Endometrial microvascular endothelial cells (primary cell): Measurements from ENCODE around the gene LRBA. TPM values are rescaled to one million over a fixed set of nuclear protein-coding genes. Genes with fewer than 3 reads are reported as not detected.
"Not testable (repeated sequence)": the region's sequence is repeated elsewhere in the genome, so short reads cannot be mapped to it uniquely, and the experiment has no call there.

Source experiments
- in situ Hi-C: cut with HindIII; loops from 2 replicates; pipeline ENCODE4 v1.10.0; 2017; ENCODE audit warnings: low sequenced_read_pairs, low pct_unique_long_range_greater_than_20kb; ENCODE audit errors: inconsistent ontology term
- total RNA-seq: library from RNA; depleted of rRNA; stranded (reverse); fragments of >200 nt; gene quantifications from one replicate; pipeline ENCODE4 v1.2.3, GENCODE V29; 2015; ENCODE audit errors: inconsistent ontology term

Gene LRBA
- total RNA-seq, 1 donor from 2014 or later, result 38.9 TPM

DNA sequence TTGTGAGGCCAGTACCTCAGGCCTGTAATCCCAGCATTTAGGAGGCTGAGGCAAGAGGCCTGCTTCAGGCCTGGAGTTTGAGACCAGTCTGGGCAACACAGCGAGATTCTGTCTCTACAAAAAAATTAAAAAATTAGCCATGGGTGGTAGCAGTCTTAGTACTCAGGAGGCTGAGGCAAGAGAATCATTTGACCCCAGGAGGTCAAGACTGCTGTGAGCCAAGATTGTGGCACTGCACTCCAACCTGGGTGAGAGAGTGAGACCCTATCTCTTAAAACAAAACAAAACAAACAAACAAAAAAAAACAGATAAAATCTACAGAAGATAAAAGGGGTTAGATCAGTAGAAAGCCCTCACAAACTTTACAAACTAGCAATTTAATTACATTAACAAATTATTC, 352.4 kb downstream of the LRBA start:
- in situ Hi-C loops, result no loop called here

DNA sequence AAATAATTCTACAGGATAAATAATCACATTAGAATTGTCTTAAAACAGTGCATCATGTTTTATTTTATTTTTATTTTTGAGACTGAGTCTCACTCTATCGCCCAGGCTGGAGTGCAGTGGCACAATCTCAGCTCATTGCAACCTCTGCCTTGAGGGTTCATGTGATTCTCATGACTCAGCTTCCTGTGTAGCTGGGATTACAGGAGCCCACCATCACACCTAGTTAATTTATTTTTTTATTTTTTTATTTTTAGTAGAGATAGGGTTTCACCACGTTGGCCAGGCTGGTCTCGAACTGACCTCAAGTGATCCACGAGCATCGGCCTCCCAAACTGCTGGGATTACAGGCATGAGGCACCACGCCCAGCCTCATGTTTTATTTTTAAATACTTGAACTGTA, 353.5 kb downstream of the LRBA start:
- in situ Hi-C loops, result not testable (repeated sequence)

DNA sequence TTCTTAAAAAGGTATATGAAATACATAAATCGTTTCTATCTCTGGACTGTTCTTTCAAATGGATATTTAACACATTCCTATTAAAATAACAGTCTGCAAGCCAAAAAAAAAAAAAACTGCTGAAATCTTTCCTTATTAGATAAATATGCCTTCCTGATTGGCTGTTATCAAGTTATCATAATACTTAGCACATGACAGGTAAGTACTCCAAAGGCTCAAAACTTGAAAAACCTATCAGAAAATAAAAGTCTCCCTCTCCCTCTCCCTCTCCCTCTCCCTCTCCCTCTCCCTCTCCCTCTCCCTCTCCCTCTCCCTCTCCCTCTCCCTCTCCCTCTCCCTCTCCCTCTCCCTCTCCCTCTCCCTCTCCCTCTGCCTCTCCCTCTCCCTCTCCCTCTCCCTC, 356.8 kb downstream of the LRBA start:
- in situ Hi-C loops, result not testable (repeated sequence)

DNA sequence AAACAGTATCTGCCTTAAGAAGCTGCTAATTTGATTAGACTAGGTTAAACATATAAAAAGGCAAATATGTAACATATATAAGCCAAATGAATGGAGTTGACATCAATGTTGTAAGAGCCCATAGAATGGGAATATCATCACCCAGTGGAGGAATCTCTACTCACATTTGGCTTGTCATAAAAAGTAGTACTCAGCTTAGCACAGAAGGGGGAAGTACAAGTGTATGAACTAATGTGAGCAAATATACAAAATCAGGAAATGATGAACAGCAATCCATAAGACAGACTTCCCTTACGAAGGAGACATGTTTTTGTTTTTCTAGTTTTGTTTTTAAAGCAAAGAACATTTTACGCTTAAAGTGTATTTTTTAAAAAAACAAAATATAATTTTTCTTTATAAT, 358.2 kb downstream of the LRBA start:
- in situ Hi-C loops, result no loop called here

DNA sequence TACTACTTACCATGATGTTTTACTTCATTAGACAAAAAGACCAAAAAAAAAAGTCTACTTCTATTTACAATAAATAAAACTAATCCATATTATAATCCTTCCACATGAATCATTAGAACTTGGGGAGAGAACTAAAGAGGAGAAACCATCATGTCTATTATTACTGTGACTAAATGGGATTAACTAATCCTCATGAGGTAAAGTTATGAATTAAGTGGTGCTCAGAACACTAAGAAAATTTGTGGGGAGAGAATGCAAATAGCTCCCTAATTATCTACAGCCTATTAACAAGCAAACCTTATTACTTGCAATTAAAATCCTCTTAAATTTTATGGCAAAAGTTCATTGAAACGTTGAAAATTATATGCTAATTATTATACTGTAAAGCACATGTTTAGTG, 364.3 kb downstream of the LRBA start:
- in situ Hi-C loops, result no loop called here

DNA sequence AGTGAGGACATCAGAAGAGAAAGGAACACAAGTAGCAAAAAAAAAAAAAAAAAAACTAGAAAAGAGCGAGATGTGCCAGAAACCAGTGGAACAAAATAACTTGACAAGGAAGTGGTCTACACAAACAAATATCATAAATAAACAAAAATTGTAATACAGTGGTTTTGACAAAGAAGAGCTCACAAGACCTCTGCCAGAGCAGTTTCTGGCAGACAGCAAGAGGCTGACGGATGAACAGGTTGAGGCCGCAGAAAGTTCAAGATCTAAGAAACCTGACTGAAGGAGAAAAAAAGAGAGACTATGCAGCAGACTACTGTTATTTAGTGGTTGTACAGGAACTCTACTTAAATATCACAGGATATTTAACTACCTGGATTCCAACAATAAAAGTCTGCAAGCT, 367.0 kb downstream of the LRBA start:
- in situ Hi-C loops, result no loop called here

DNA sequence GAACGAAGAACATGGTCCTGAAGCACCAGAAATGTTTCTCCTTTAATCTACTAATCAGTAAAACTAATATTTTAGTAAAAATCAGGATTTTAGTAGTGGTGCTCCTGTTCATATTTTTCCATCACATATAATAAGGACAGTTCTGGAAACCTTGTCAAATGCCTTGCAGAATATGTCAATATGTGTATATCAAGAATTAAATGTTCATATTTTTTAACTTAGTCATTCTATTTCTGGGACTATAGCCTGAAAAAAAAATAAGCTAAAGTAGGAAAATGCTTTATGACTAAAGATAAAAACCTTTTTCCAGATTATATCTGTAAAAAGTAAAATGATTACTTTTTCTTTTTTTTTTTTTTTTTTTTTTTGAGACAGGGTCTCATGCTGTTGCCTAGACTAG, 368.1 kb downstream of the LRBA start:
- in situ Hi-C loops, result no loop called here

DNA sequence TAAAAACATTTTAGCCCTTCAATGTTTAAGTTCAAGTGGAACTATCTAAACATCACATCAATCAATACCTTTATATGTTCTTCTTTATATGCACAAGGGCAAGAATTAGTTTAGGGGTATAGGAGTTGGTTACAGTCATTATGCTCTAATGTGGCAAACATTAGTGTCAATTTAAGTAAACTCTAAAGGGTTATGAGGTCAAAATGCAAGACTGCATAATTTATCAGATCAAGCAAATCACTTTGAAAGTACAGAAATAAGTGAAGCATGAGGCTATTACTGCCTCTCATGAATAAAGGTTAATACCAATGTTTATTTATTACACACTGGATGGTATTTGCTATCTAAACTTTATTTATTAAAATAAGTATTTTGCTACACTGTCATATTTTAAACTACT, 373.5 kb downstream of the LRBA start:
- in situ Hi-C loops, result no loop called here

DNA sequence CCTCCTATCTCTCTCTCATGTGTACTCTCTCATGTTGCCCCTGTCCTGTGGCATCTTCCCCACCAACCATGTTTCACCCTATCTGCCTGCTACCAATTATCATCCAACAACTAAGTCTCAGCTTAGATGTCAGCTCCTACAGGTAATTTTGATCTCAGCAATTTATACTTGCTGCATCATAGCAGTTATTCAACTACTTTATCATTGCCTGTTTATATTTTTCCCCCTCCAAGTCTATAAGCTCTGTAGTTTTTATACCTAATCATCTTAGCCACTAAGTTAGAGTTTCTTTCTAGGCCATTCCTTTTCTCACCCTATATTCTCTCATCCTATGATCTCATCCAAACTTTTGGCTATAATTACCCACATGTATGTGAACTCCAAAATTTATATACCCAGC, 382.4 kb downstream of the LRBA start:
- in situ Hi-C loops, result no loop called here

DNA sequence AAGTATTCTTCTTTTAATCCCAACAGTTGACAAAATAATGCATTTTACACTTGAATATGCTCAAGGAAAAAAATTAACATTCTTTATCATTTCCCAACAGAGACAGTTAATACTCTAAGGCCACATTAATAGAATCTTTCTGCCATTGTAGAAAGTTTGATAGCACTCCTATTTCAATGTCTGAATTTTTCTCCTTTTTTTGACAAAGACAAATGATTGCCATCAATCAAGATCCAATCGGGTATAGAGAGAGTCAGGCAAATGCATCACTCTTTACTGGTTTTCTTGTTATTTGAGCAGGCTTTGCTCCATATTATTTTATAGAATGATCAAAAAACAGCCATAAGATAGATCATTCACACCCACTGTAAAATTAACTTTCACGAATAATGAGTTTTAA, 387.0 kb downstream of the LRBA start:
- in situ Hi-C loops, result no loop called here

DNA sequence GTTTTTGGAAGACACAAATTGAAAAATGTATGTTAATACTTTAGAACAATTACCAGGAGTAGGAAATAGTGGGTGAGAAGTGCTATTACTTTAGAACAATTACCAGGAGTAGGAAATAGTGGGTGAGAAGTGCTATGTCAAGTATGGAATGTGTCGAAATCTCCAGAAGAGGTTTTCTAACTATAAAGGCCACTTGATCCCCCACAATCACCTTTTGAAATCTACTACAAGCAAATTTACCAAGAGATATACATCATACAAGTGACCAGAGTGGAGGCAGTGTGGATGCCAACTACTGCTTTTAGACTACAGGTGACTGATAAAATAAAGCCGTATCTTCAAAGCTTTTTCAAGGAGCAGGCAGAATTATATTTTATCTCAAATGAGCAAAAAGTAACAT, 390.1 kb downstream of the LRBA start:
- in situ Hi-C loops, result no loop called here

DNA sequence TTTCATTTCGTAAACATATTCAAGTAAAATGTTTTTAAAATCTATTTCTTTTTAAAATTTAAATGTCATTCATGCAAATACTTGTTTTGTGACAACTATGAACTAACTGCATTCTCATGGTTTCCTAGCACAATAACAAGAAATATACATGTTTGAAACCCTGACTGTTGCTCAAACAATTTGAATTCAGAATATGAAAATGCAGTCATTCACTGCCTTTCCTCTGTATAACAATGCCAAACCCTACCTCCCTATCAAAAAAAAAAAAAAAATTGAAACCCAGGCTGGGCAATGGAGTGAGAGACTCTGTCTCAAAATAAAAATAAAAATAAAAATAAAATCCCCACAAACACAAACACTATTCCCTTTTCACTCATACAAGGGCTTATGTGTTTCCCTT, 391.0 kb downstream of the LRBA start:
- in situ Hi-C loops, result no loop called here

DNA sequence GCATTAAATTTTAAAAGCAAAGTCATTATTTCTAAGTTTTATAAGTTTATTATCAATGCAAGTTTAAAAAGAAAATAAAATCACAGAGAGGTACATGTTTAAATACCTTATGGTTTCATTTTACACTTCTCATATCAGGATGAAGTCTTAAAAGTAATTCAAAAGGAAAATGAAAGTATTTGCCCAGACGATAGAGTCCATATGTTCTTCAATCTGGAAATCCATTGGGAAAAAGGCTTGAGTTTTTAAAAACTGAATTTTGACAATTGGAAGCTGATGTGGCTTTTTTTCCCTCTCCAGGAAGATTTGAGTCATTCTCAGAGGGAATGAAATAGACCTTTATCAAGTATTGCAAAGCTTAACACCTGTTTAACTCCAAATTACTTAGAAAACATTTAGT, 396.0 kb downstream of the LRBA start:
- in situ Hi-C loops, result no loop called here

DNA sequence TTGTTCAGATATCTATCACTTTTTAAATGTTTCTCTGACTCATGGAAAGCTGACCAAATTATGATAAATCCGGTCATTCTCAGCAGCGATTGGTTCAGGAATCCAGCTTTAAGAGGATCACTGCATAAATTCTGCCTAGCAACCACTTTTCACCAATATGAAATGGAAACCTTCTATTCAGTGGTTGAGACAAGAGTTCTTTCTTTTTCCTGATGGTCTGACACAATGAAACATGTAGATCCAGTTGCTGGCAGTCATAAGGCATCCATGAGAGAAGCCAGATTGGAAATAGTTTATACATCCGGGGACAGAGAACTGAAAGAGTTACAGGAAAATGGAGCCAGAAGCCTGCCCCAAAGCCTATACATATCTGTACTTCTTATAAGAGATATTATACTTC, 406.0 kb downstream of the LRBA start:
- in situ Hi-C loops, result no loop called here

DNA sequence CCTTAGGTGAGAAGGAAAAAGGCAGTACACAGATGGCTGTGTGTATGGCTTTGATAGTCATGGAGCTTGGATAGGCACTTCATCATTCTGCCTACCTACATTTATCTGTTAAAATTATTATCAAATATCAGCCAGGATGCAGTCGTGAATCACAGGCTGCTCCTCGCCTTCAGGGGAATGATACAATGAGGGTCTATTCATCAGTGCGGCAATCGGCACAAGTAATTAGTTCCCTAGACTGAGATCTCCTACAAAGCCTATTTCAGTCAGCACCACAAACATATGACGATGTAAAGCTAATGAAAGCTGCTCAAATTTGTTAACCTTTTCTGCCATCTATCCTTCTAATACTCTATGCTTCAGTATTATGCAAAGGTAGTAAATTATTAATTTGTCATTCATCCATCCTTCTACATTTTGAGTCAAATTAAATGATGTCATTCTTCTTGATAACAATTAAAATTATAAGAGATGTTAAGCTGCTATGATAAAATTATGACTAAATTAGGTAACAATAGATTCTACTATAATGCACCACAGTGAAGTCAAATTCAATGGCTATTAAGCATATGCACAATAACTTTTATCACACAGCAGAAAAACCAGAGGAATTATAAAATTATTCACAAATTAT, 414.2 kb downstream of the LRBA start:
- in situ Hi-C loops, result no loop called here

DNA sequence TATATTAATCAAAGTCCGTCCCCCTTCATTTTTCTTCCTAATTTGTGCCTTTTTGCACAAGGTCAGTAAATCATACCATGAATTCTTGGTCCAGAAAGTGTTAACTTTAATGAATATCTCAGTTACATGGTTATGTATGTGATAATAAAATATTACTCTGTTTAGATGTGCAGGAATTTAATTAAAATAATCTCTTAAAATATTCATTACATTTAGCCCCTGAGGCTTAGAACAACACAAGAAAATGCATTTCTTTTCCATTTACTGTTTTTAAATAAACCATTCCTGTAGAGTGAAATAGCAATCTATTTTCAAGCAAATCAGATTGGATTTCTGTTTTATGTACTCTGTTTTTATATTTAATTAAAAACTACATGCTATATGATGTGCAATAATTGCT, 415.5 kb downstream of the LRBA start:
- in situ Hi-C loops, result no loop called here

DNA sequence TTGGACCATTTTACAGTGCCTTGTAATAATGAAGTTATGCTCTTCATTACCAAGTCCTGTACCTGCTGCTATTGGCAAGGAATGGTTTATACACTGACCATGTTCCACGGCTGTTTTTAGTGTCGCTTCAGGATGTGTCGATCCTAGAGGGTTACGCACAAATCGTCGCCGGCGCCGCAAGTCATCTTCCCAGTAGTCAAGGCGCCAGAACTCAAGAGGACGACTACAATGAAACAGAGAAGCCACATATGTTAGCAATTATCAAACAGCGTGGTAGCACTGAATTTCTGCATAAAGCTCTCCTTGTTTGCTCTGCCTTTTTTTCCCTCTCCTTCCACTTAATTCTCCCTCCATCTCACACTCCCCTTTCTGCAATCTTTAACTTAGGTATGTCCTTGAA, 416.2 kb downstream of the LRBA start:
- in situ Hi-C loops, result no loop called here

DNA sequence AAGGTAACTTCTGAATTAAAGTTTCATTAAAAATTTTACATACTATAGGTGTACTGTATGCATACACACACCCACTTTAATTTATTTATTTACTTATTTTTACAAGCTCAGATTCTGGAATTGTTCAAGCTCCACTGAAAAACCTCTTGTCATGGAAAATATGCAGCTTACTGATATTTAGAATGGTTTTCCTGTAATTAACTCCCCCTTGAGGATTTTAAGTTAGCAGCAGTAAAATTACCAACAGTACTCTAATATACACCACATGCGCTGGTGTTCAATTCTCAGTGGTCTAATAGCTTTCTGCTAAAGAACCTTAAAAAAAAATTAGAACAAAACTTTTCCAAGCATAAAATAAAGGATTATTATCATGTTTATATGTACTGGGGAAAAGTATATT, 421.1 kb downstream of the LRBA start:
- in situ Hi-C loops, result no loop called here

DNA sequence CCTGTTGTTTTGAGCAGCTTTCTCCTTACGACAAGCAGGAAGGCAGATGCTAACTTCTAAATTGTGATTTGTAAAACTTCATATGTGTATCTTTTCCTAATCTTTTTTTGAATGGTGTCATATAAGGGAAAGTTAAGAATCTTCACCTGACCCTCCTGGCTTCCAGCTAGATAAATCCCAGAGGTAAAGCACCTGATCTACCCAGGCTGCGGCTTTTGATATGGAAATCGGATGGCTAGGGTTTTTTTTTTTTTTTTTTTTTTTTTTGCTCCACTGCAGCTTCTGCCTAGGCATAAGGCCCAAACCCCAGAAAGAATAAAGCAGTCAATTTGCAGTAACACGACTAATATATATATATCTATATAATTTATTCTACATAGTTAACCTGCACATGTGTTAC, 423.2 kb downstream of the LRBA start:
- in situ Hi-C loops, result no loop called here

DNA sequence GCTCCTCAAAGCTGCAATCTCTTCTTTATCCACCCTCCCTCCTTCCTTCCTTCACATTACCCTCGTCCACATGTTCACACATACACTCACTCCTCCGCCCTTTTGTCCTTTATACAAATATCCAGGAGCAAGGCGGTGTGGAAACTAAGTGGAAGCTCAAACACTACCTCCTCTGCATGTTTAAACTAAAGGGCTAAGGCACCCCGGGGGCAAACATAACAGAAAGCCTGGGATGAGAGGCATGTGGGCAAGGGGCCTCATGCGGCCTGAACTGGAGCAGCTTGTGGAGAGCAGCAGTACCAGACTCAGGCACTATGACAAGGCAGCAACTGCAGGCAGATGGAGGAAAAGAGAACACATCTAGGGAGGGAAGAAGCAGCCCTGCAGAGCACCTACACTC, 423.7 kb downstream of the LRBA start:
- in situ Hi-C loops, result no loop called here

DNA sequence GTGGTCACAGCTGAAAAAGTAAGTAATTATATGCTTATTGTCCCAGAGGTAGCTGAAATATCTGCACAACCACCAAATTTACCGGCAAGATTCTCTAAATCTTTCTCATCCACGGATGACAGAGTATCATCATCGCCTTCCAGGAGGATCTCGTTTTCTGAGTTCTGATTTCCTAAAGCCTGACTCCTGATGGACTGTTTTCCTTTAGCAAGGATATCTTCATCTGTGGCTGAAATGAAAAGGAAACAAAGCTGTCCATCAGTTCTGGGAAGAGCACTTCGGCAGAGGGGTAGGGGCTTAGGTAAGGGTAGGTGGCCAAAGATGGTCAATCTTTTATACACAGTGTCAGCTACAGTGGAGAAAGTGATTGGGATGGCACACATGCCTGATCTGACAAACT, 424.5 kb downstream of the LRBA start:
- in situ Hi-C loops, result no loop called here

DNA sequence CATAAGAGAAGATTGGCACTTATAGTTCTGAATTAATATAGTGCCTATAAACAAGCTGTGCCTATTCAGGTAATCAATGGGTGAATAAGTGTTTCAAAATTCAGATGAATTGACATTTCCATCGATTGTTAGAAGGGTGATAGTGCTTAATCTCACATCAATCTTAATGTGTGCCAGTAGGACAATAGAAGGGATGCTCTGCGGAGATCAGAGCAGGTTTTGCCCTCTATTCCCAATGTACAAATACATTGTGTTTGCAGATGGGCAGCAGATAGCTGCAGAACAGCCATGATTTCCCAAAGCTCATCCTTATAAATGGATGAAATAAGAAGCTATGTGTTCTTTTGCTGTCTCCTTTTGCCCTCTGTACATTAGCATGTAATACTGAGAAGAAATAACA, 425.9 kb downstream of the LRBA start:
- in situ Hi-C loops, result no loop called here
